Endodermal cell (in vitro differentiated cells): ENCODE results near the gene NTN3. TPM values are rescaled to one million over a fixed set of nuclear protein-coding genes. Genes with fewer than 3 reads are reported as not detected.

Experiments used
- DNase-seq: peaks from one replicate; pipeline ENCODE4 v3.0.0-alpha.2; 2017
- H3K27ac ChIP-seq: 2 replicates; pipeline ENCODE4 v1.5.1; 2013; ENCODE audit warnings: mild to moderate bottlenecking, low read depth, low read length, moderate library complexity
- H3K27me3 ChIP-seq: 2 replicates; pipeline ENCODE4 v1.6.1; 2013; ENCODE audit warnings: mild to moderate bottlenecking, low read length, moderate library complexity; ENCODE audit not compliant: insufficient read depth, control insufficient read depth, poor library complexity, severe bottlenecking
- H3K36me3 ChIP-seq: 2 replicates; pipeline ENCODE4 v1.7.0; 2013; ENCODE audit warnings: mild to moderate bottlenecking, low read length, moderate library complexity; ENCODE audit not compliant: control insufficient read depth, insufficient read depth
- H3K4me1 ChIP-seq: one replicate; pipeline ENCODE4 v1.7.0; 2013; ENCODE audit warnings: low read length; ENCODE audit not compliant: control insufficient read depth, insufficient read depth
- H3K4me3 ChIP-seq: 2 replicates; pipeline ENCODE4 v1.5.1; 2013; ENCODE audit warnings: mild to moderate bottlenecking, low read length, moderate library complexity
- H3K9ac ChIP-seq: 2 replicates; pipeline ENCODE4 v1.6.1; 2013; ENCODE audit warnings: mild to moderate bottlenecking, low read length, moderate library complexity; ENCODE audit not compliant: poor library complexity, severe bottlenecking; ENCODE audit errors: extremely low read depth
- H3K9me3 ChIP-seq: 2 replicates; pipeline ENCODE4 v1.6.1; 2013; ENCODE audit warnings: mild to moderate bottlenecking, low read length, moderate library complexity; ENCODE audit not compliant: control insufficient read depth
- H3K27ac Mint-ChIP-seq: 2 replicates; pipeline ENCODE4 v1.8.0; 2020; ENCODE audit warnings: mixed read lengths
- H3K27me3 Mint-ChIP-seq: 2 replicates; pipeline ENCODE4 v1.8.0; 2021; ENCODE audit warnings: mild to moderate bottlenecking, mixed read lengths; ENCODE audit not compliant: insufficient read depth
- H3K36me3 Mint-ChIP-seq: 2 replicates; pipeline ENCODE4 v1.8.0; 2020; ENCODE audit warnings: low read depth, mixed read lengths
- H3K4me1 Mint-ChIP-seq: 2 replicates; pipeline ENCODE4 v1.8.0; 2020; ENCODE audit warnings: mixed read lengths
- H3K4me3 Mint-ChIP-seq: 2 replicates; pipeline ENCODE4 v1.8.0; 2020; ENCODE audit warnings: mild to moderate bottlenecking, moderate library complexity, mixed read lengths
- H3K9me3 Mint-ChIP-seq: 2 replicates; pipeline ENCODE4 v1.8.0; 2020; ENCODE audit warnings: mild to moderate bottlenecking, mixed read lengths
- CTCF ChIP-seq: fragments of 200-600 bp; sonication (generic); conservative IDR thresholded peaks from 2 replicates; pipeline ENCODE4 v1.5.0; 2021; ENCODE audit warnings: antibody characterized with exemption, mild to moderate bottlenecking
- WGBS, 2 experiments: methylation state at CpG; one replicate each; pipeline versions ENCODE4 v1.1.5 to v1.1.7; 2013; ENCODE audit warnings: missing lambda C conversion rate in 2 of 2, mixed read lengths in 1 of 2; ENCODE audit not compliant: insufficient coverage in 1 of 2, insufficient read length in 1 of 2; 5-methylcytosine and 5-hydroxymethylcytosine counted together
- total RNA-seq, 2 donors: library from RNA; stranded (reverse); fragmentation: NEBNext Ultra II Directional in 1 of 2; extraction: Animal tissue kit (Norgen Biotek cat#: 25700) in 1 of 2; gene quantifications; 2 replicates in 1 of 2; 3 replicates in 1 of 2; pipeline ENCODE4 v1.2.1, GENCODE V29; 2021

Gene NTN3
- total RNA-seq, 2 donors from 2014 or later, result 0.48 to 0.62 TPM

GRCh38 chr16:2482708-2483534, 11.8 kb downstream of the NTN3 start:
- H3K4me3 Mint-ChIP-seq, result no peak overlapping the region
- WGBS, 2 experiments, result 92 to 98% methylated on average over 15 to 32 of the region's 32 CpGs

GRCh38 chr16:2483939-2484897, 13.1 kb downstream of the NTN3 start:
- Mint-ChIP-seq H3K27me3 (no peaks in the 10 kb centered on the region), H3K4me3 (no peak overlapping the region), H3K36me3 (no peaks in the 10 kb centered on the region), H3K27ac (peak overlapping the region; percentile 21), H3K4me1 (peaks cover 3% of the 10 kb centered on the region), H3K9me3 (no peaks in the 10 kb centered on the region)
- H3K27ac ChIP-seq, result no peak overlapping the region
- TF ChIP-seq CTCF, result peak; percentile 17
- H3K36me3 ChIP-seq, result no peaks in the 10 kb centered on the region
- no peak for DNase-seq
- no peak overlapping the region for H3K4me3 ChIP-seq
- H3K4me1 ChIP-seq, result no peaks in the 10 kb centered on the region
- no peaks in the 10 kb centered on the region for H3K27me3 ChIP-seq
- WGBS, 2 experiments, result 91 to 95% methylated on average over 16 of the region's 16 CpGs
- H3K9ac ChIP-seq, result no peak overlapping the region
- H3K9me3 ChIP-seq, result no peaks in the 10 kb centered on the region

More at GRCh38 chr16:2482708-2483534, 11.8 kb downstream of the NTN3 start:
- Mint-ChIP-seq H3K4me1 (peaks cover 3% of the 10 kb centered on the region), H3K9me3 (no peaks in the 10 kb centered on the region), H3K36me3 (no peaks in the 10 kb centered on the region), H3K27me3 (no peaks in the 10 kb centered on the region), H3K27ac (peak overlapping the region; percentile 30)
- Histone ChIP-seq H3K4me1 (no peaks in the 10 kb centered on the region), H3K27ac (no peak overlapping the region), H3K27me3 (no peaks in the 10 kb centered on the region), H3K9me3 (no peaks in the 10 kb centered on the region), H3K36me3 (no peaks in the 10 kb centered on the region), H3K4me3 (no peak overlapping the region), H3K9ac (no peak overlapping the region)
- no peak for DNase-seq
- TF ChIP-seq CTCF, result no peak

DNA sequence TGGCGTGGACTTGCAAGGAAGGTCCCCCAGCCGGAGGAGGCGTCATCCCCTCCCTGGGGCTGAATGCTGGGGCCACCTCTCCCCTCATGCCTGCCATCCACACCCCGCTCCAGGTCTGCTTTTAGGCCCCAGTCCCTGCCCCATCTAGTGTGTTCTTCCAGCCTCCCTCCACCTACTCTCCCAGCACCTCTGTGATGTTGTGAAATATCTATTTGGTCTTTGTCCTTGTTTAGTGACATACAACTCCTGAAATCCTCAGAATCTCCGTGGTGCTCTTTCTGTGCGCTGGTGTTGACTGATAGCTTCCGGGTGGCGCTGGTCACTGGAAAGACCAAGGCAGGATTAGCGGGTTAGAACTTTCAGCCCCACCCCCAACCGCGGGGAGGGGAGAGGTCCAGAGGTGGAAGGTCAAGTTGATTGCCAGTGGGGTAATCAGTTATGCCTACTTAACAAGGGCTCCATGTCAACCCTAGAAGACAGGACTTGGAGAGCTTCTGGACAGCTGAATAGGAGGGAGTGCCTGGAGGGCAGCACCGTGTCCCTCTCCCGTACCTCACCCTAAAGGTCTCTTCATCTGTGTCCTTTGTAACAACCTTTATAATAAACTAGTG, 13.9 kb downstream of the NTN3 start:
- no peak overlapping the region for H3K4me3 Mint-ChIP-seq
- Histone ChIP-seq H3K4me1 (no peaks in the 10 kb centered on the region), H3K27me3 (no peaks in the 10 kb centered on the region), H3K9ac (no peak overlapping the region), H3K27ac (no peak overlapping the region), H3K36me3 (no peaks in the 10 kb centered on the region), H3K9me3 (no peaks in the 10 kb centered on the region), H3K4me3 (no peak overlapping the region)
- TF ChIP-seq CTCF, result no peak
- no peaks in the 10 kb centered on the region for H3K9me3 Mint-ChIP-seq
- H3K4me1 Mint-ChIP-seq, result peaks cover 3% of the 10 kb centered on the region
- WGBS, 2 experiments, result 95 to 100% methylated on average over 8 to 13 of the region's 13 CpGs
- H3K36me3 Mint-ChIP-seq, result no peaks in the 10 kb centered on the region
- no peak for DNase-seq
- H3K27ac Mint-ChIP-seq, result peak overlapping the region; percentile 10
- H3K27me3 Mint-ChIP-seq, result no peaks in the 10 kb centered on the region
